Limb (tissue), 2 donors: ENCODE results near the gene JAKMIP3.
"Not testable (repeated sequence)": the region's sequence is repeated elsewhere in the genome, so short reads cannot be mapped to it uniquely, and the experiment has no call there.

ENCODE experiments used
- DNase-seq, 2 donors: peaks; one replicate each; pipeline ENCODE4 v3.0.0-alpha.2; 2016; ENCODE audit errors: extremely low spot score in 2 of 2

Gene JAKMIP3

GRCh38 chr10:132064082-132064755 is 1.5 kb upstream of the JAKMIP3 start:
- no peak for DNase-seq

GRCh38 chr10:132064771-132065437 is 842 bp upstream of the JAKMIP3 start:
- DNase-seq, result no peak

- no peak for DNase-seq
These were observed 440 bp downstream of the JAKMIP3 start for GRCh38 chr10:132066186-132066585.

GRCh38 chr10:132066812-132067211 is 1.1 kb downstream of the JAKMIP3 start:
- DNase-seq, result no peak

GRCh38 chr10:132068431-132069121 is 2.8 kb downstream of the JAKMIP3 start:
- DNase-seq, result no peak

GRCh38 chr10:132069122-132069848 is 3.5 kb downstream of the JAKMIP3 start:
- no peak for DNase-seq

GRCh38 chr10:132069849-132070182 is 4.1 kb downstream of the JAKMIP3 start:
- no peak for DNase-seq

GRCh38 chr10:132070724-132071123 is 5.0 kb downstream of the JAKMIP3 start:
- no peak for DNase-seq

GRCh38 chr10:132071667-132072066 is 5.9 kb downstream of the JAKMIP3 start:
- no peak for DNase-seq

- DNase-seq, result no peak
These were observed 10.3 kb downstream of the JAKMIP3 start for GRCh38 chr10:132075909-132076577.

GRCh38 chr10:132076578-132077081 is 10.9 kb downstream of the JAKMIP3 start:
- DNase-seq, result no peak

- DNase-seq, result no peak
These were observed 11.3 kb downstream of the JAKMIP3 start for GRCh38 chr10:132077091-132077490.

- DNase-seq, result no peak
These were observed 13.1 kb downstream of the JAKMIP3 start for GRCh38 chr10:132078746-132079345.

GRCh38 chr10:132084384-132084783 is 18.6 kb downstream of the JAKMIP3 start:
- DNase-seq, result not testable (repeated sequence)

- DNase-seq, result not testable (repeated sequence)
These were observed 27.5 kb downstream of the JAKMIP3 start for GRCh38 chr10:132093236-132093635.

GRCh38 chr10:132094581-132095234 is 29.0 kb downstream of the JAKMIP3 start:
- DNase-seq, result no peak

- no peak for DNase-seq
These were observed 29.8 kb downstream of the JAKMIP3 start for GRCh38 chr10:132095403-132096113.

- no peak for DNase-seq
These were observed 30.5 kb downstream of the JAKMIP3 start for GRCh38 chr10:132096223-132096622.

GRCh38 chr10:132096863-132097478 is 31.2 kb downstream of the JAKMIP3 start:
- no peak for DNase-seq
